IMR-90 (cell line): Measurements from ENCODE around the gene HEYL. TPM values are rescaled to one million over a fixed set of nuclear protein-coding genes. Genes with fewer than 3 reads are reported as not detected.
A peak's percentile ranks its signal among the peaks of the same experiment; 100 is the strongest.

Experiments
- ATAC-seq: fragments of 200-7000 bp; cut with Tn5 transposase; 2 replicates; pipeline ENCODE4 v1.9.1; 2020; ENCODE audit warnings: low read depth, mild to moderate bottlenecking, moderate library complexity
- BruUV-seq: library from RNA; stranded (reverse); fragments of 400-500 nt; replicated peaks from 2 replicates; lab custom pipeline; 2021; lab: Mats Ljungman, UMichigan
- CTCF ChIA-PET: fragments of 300-600 bp; formaldehyde crosslinking; extraction: SDS; loops from one replicate; lab custom pipeline; 2021; ENCODE audit warnings: antibody characterized with exemption; lab: Yijun Ruan, JAX
- POLR2A ChIA-PET: fragments of 300-600 bp; sonication (Branson Sonifier 250); formaldehyde crosslinking; loops from one replicate; lab custom pipeline; 2022; ENCODE audit warnings: antibody characterized with exemption; ENCODE audit not compliant: unreplicated experiment; lab: Charles Lee
- DNase-seq: peaks from one replicate; pipeline ENCODE4 v3.0.0; 2013
- H2AFZ ChIP-seq: replicated peaks from 2 replicates; pipeline ENCODE3; 2013; ENCODE audit warnings: low read length, mild to moderate bottlenecking; ENCODE audit not compliant: poor library complexity
- H2AK5ac ChIP-seq: 2 replicates; pipeline ENCODE4 v1.6.1; 2013; ENCODE audit warnings: low read depth, low read length, inconsistent platforms
- H2AK9ac ChIP-seq: replicated peaks from 2 replicates; pipeline ENCODE3; 2013; ENCODE audit warnings: mild to moderate bottlenecking, low read depth, low read length, moderate library complexity; ENCODE audit not compliant: poor library complexity
- H2BK120ac ChIP-seq: 2 replicates; pipeline ENCODE4 v1.6.1; 2013; ENCODE audit warnings: low read depth, low read length, inconsistent platforms
- H2BK15ac ChIP-seq: 3 replicates; pipeline ENCODE4 v1.6.1; 2013; ENCODE audit warnings: low read depth, low read length, inconsistent platforms
- H2BK20ac ChIP-seq: 2 replicates; pipeline ENCODE4 v1.6.1; 2013; ENCODE audit warnings: low read depth, mild to moderate bottlenecking, inconsistent platforms, low read length, moderate library complexity
- H2BK5ac ChIP-seq: 2 replicates; pipeline ENCODE4 v1.6.1; 2013; ENCODE audit warnings: mild to moderate bottlenecking, low read depth, low read length, inconsistent platforms; ENCODE audit not compliant: poor library complexity, severe bottlenecking
- H3K14ac ChIP-seq: replicated peaks from 2 replicates; pipeline ENCODE4 v1.6.1; 2013; ENCODE audit warnings: low read depth, low read length, inconsistent platforms
- H3K18ac ChIP-seq: 2 replicates; pipeline ENCODE4 v1.6.1; 2013; ENCODE audit warnings: low read depth, low read length, control low read depth
- H3K23ac ChIP-seq: 2 replicates; pipeline ENCODE4 v1.6.1; 2013; ENCODE audit warnings: low read depth, low read length, inconsistent platforms
- H3K27ac ChIP-seq: 2 replicates; pipeline ENCODE4 v1.5.1; 2013; ENCODE audit warnings: mild to moderate bottlenecking, control low read depth, low read length; ENCODE audit not compliant: insufficient read depth
- H3K27me3 ChIP-seq: 2 replicates; pipeline ENCODE4 v1.6.1; 2013; ENCODE audit warnings: low read length; ENCODE audit not compliant: control insufficient read depth, insufficient read depth
- H3K36me3 ChIP-seq: 2 replicates; pipeline ENCODE4 v1.6.1; 2013; ENCODE audit warnings: low read length, mixed read lengths; ENCODE audit not compliant: control insufficient read depth, insufficient read depth
- H3K4ac ChIP-seq: 2 replicates; pipeline ENCODE4 v1.6.1; 2013; ENCODE audit warnings: low read depth, low read length, inconsistent platforms
- H3K4me1 ChIP-seq: 2 replicates; pipeline ENCODE4 v1.6.1; 2013; ENCODE audit warnings: low read length, mixed read lengths; ENCODE audit not compliant: control insufficient read depth, insufficient read depth
- H3K4me2 ChIP-seq: 2 replicates; pipeline ENCODE4 v1.6.1; 2013; ENCODE audit warnings: low read depth, mild to moderate bottlenecking, control low read depth, low read length, moderate library complexity
- H3K4me3 ChIP-seq: 2 replicates; pipeline ENCODE4 v1.5.1; 2013; ENCODE audit warnings: low read depth, mild to moderate bottlenecking, control low read depth, low read length, moderate library complexity; ENCODE audit not compliant: insufficient read depth
- H3K56ac ChIP-seq: 2 replicates; pipeline ENCODE4 v1.6.1; 2013; ENCODE audit warnings: low read length, inconsistent platforms; ENCODE audit not compliant: insufficient read depth; ENCODE audit errors: extremely low read depth
- H3K79me1 ChIP-seq, 2 experiments: 2 replicates each; pipeline ENCODE4 v1.6.1; 2013; ENCODE audit warnings: low read length in 2 of 2, inconsistent platforms in 1 of 2, low read depth in 1 of 2
- H3K9ac ChIP-seq: 2 replicates; pipeline ENCODE4 v1.6.1; 2013; ENCODE audit warnings: low read depth, low read length, control low read depth
- H3K9me1 ChIP-seq: 2 replicates; pipeline ENCODE4 v1.6.1; 2013; ENCODE audit warnings: low read length, inconsistent platforms; ENCODE audit not compliant: insufficient read depth
- H3K9me3 ChIP-seq: 2 replicates; pipeline ENCODE4 v1.6.1; 2013; ENCODE audit warnings: low read length; ENCODE audit not compliant: control insufficient read depth, insufficient read depth
- H4K20me1 ChIP-seq: 2 replicates; pipeline ENCODE4 v1.6.1; 2013; ENCODE audit warnings: low read length, inconsistent platforms; ENCODE audit not compliant: insufficient read depth
- H4K5ac ChIP-seq: 2 replicates; pipeline ENCODE4 v1.6.1; 2013; ENCODE audit warnings: mild to moderate bottlenecking, low read depth, low read length, control low read depth
- H4K8ac ChIP-seq, 2 experiments: 2 replicates each; pipeline ENCODE4 v1.6.1; 2013; ENCODE audit warnings: low read depth in 2 of 2, low read length in 2 of 2, control low read depth in 1 of 2, inconsistent platforms in 1 of 2
- H4K91ac ChIP-seq: 2 replicates; pipeline ENCODE4 v1.6.1; 2013; ENCODE audit warnings: low read depth, low read length, inconsistent platforms; ENCODE audit not compliant: insufficient read depth
- BHLHE40 ChIP-seq: fragments of 150-350 bp; IDR thresholded peaks from 2 replicates; pipeline ENCODE4 v1.6.1; 2016; ENCODE audit warnings: mild to moderate bottlenecking, low read depth, low read length
- CEBPB ChIP-seq: IDR thresholded peaks from 2 replicates; pipeline ENCODE4 v1.6.1; 2012; ENCODE audit warnings: low read depth, low read length, improper control_type of control experiment
- CHD1 ChIP-seq: IDR thresholded peaks from 2 replicates; pipeline ENCODE4 v1.6.1; 2012; ENCODE audit warnings: low read depth, low read length, improper control_type of control experiment
- FOS ChIP-seq: fragments of 150-350 bp; IDR thresholded peaks from 2 replicates; pipeline ENCODE4 v1.6.1; 2016; ENCODE audit warnings: low read depth, low read length
- MAFK ChIP-seq: IDR thresholded peaks from 2 replicates; pipeline ENCODE4 v1.6.1; 2012; ENCODE audit warnings: low read depth, low read length, improper control_type of control experiment
- MAZ ChIP-seq: IDR thresholded peaks from 2 replicates; pipeline ENCODE4 v1.6.1; 2012; ENCODE audit warnings: low read depth, mild to moderate bottlenecking, low read length, improper control_type of control experiment, moderate library complexity, borderline replicate concordance
- MXI1 ChIP-seq: IDR thresholded peaks from 2 replicates; pipeline ENCODE4 v1.6.1; 2012; ENCODE audit warnings: low read depth, mild to moderate bottlenecking, low read length, moderate library complexity, borderline replicate concordance
- NFE2L2 ChIP-seq: fragments of 150-350 bp; IDR thresholded peaks from 2 replicates; pipeline ENCODE4 v1.6.1; 2016; ENCODE audit warnings: low read depth, mild to moderate bottlenecking, low read length
- POLR2A ChIP-seq: IDR thresholded peaks from 2 replicates; pipeline ENCODE4 v1.6.1; 2012; ENCODE audit warnings: mild to moderate bottlenecking, low read depth, low read length
- RAD21 ChIP-seq: IDR thresholded peaks from 2 replicates; pipeline ENCODE4 v1.6.1; 2012; ENCODE audit warnings: low read length, improper control_type of control experiment
- RCOR1 ChIP-seq: IDR thresholded peaks from 2 replicates; pipeline ENCODE4 v1.6.1; 2012; ENCODE audit warnings: mild to moderate bottlenecking, low read length, improper control_type of control experiment; ENCODE audit not compliant: insufficient replicate concordance
- RFX5 ChIP-seq: IDR thresholded peaks from 2 replicates; pipeline ENCODE4 v1.8.0; 2012; ENCODE audit warnings: low read depth, mild to moderate bottlenecking, low read length, moderate library complexity
- SMC3 ChIP-seq: fragments of 150-350 bp; IDR thresholded peaks from 2 replicates; pipeline ENCODE4 v1.6.1; 2016; ENCODE audit warnings: low read depth, mild to moderate bottlenecking, antibody characterized with exemption, low read length, moderate library complexity
- WGBS, 2 experiments: methylation state at CpG; one replicate each; pipeline versions ENCODE4 v1.1.5 to v1.1.7; 2013; ENCODE audit warnings: missing lambda C conversion rate in 2 of 2; ENCODE audit not compliant: insufficient read length in 1 of 2; ENCODE audit errors: extremely low coverage in 2 of 2; 5-methylcytosine and 5-hydroxymethylcytosine counted together
- dilution Hi-C: fragments of 300-500 bp; cut with HindIII; formaldehyde crosslinking; loops from one replicate; pipeline ENCODE4 v1.14.3; 2018; ENCODE audit warnings: low sequenced_read_pairs; ENCODE audit not compliant: unreplicated experiment
- in situ Hi-C: fragments of 300-500 bp; cut with MboI; formaldehyde crosslinking; loops from 3 replicates; pipeline ENCODE4 v1.14.3; 2019; ENCODE audit warnings: low sequenced_read_pairs, inconsistent platforms, mixed read lengths
- intact Hi-C: fragments of 100-400 bp; cut with micrococcal nuclease; formaldehyde crosslinking; loops from 2 replicates; pipeline ENCODE4 v1.10.0; 2022
- polyA plus RNA-seq, 3 experiments: library from polyadenylated mRNA; depleted of rRNA; stranded (reverse); fragments of >200 nt; gene quantifications; 2 replicates each; pipeline ENCODE4 v1.2.3, GENCODE V29; 2012; ENCODE audit warnings: low replicate concordance in 1 of 3
- total RNA-seq: library from RNA; depleted of rRNA; stranded (reverse); fragments of >200 nt; gene quantifications from 2 replicates; pipeline ENCODE4 v1.2.3, GENCODE V29; 2012
- TF ChIP-seq, protein P1 (sequence below): fragments of 150-350 bp; IDR thresholded peaks from 2 replicates; pipeline ENCODE4 v1.6.1; 2017; ENCODE audit warnings: mild to moderate bottlenecking, antibody characterized with exemption, low read length, low read depth
- TF ChIP-seq, protein P2 (sequence below): fragments of 150-350 bp; IDR thresholded peaks from 2 replicates; pipeline ENCODE4 v1.6.1; 2016; ENCODE audit warnings: low read depth, mild to moderate bottlenecking, low read length, moderate library complexity, borderline replicate concordance
- TF ChIP-seq, protein P3 (sequence below): conservative IDR thresholded peaks from 2 replicates; pipeline ENCODE4 v1.5.1; 2012; ENCODE audit warnings: mild to moderate bottlenecking, low read depth, low read length, improper control_type of control experiment

Gene HEYL
- total and polyA plus RNA-seq, 2 of the 4 experiments (the other 2 are of a cell fraction) = 0.02 TPM; not detected in 1

DNA sequence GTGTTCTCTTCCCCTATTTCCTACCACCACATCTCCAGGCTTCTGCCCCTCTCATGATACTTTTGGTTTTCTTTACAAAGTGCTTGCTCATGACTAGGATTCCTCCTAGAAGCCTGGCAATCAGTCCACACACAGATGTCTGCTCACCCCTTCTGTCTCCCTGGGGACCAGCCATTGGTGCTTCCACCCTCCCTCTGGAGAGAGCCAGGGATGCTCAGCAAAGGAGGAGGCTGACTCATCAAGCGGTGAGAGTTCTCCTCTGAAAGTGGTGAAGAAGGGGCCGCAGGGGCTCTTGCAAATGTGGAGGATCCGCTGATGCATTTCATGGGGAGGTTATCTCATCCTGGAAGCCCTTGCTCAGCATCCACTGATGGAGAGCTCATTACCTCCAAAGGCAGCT lies 18.0 kb upstream of the HEYL start:
- WGBS, 2 experiments = no CpG with 5 or more reads among the region's 3 CpGs
- H4K20me1 ChIP-seq = no peaks in the 10 kb centered on the region
- no TSS peak for BruUV-seq
- H3K56ac ChIP-seq = no peak overlapping the region
- no peaks in the 10 kb centered on the region for H3K9me3 ChIP-seq
- H2BK120ac ChIP-seq = no peak overlapping the region
- H2BK20ac ChIP-seq = no peak overlapping the region
- dilution Hi-C loops (no loop called here), intact Hi-C loops (loop anchor here (10.0 kb wide), 1 partner anchor 563 kb away; no protein-coding TSS in a partner anchor), in situ Hi-C loops (loop anchor here (5.0 kb wide), 1 partner anchor 50 kb away; no protein-coding TSS in a partner anchor)
- POLR2A ChIA-PET = no interaction called here
- H3K14ac ChIP-seq = no peak overlapping the region
- no peak overlapping the region for H2AK5ac ChIP-seq
- H3K27me3 ChIP-seq = peaks cover 62% of the 10 kb centered on the region
- H2AFZ ChIP-seq = no peak overlapping the region
- no peaks in the 10 kb centered on the region for H3K36me3 ChIP-seq
- DNase-seq (peak; percentile 35), ATAC-seq (no peak)
- H3K9ac ChIP-seq = no peak overlapping the region
- H2BK15ac ChIP-seq = no peak overlapping the region
- H4K91ac ChIP-seq = no peak overlapping the region
- CTCF ChIA-PET = interaction anchor here (0.5 to 2.9 kb wide), 9 partner anchors 8 to 84 kb away, joined by 3 to 22 read pairs (median 5); no protein-coding TSS in a partner anchor
- H2BK5ac ChIP-seq = no peak overlapping the region
- no peak overlapping the region for H3K4me2 ChIP-seq
- no peaks in the 10 kb centered on the region; the same call in 1 of the 2 replicates for H3K9me1 ChIP-seq
- no peak overlapping the region for H3K27ac ChIP-seq
- H3K23ac ChIP-seq = no peak overlapping the region
- TF ChIP-seq MAZ (no peak), MAFK (no peak), FOS (no peak), MXI1 (no peak), POLR2A (no peak), BHLHE40 (no peak), RFX5 (no peak), CEBPB (no peak), CHD1 (no peak), RCOR1 (no peak), RAD21 (no peak), NFE2L2 (no peak), SMC3 (no peak)
- TF ChIP-seq, protein P1, sequence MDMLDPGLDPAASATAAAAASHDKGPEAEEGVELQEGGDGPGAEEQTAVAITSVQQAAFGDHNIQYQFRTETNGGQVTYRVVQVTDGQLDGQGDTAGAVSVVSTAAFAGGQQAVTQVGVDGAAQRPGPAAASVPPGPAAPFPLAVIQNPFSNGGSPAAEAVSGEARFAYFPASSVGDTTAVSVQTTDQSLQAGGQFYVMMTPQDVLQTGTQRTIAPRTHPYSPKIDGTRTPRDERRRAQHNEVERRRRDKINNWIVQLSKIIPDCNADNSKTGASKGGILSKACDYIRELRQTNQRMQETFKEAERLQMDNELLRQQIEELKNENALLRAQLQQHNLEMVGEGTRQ = no peak
- TF ChIP-seq, protein P2, sequence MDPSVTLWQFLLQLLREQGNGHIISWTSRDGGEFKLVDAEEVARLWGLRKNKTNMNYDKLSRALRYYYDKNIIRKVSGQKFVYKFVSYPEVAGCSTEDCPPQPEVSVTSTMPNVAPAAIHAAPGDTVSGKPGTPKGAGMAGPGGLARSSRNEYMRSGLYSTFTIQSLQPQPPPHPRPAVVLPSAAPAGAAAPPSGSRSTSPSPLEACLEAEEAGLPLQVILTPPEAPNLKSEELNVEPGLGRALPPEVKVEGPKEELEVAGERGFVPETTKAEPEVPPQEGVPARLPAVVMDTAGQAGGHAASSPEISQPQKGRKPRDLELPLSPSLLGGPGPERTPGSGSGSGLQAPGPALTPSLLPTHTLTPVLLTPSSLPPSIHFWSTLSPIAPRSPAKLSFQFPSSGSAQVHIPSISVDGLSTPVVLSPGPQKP = no peak
- TF ChIP-seq, protein P3, sequence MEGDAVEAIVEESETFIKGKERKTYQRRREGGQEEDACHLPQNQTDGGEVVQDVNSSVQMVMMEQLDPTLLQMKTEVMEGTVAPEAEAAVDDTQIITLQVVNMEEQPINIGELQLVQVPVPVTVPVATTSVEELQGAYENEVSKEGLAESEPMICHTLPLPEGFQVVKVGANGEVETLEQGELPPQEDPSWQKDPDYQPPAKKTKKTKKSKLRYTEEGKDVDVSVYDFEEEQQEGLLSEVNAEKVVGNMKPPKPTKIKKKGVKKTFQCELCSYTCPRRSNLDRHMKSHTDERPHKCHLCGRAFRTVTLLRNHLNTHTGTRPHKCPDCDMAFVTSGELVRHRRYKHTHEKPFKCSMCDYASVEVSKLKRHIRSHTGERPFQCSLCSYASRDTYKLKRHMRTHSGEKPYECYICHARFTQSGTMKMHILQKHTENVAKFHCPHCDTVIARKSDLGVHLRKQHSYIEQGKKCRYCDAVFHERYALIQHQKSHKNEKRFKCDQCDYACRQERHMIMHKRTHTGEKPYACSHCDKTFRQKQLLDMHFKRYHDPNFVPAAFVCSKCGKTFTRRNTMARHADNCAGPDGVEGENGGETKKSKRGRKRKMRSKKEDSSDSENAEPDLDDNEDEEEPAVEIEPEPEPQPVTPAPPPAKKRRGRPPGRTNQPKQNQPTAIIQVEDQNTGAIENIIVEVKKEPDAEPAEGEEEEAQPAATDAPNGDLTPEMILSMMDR = no peak
- H2AK9ac ChIP-seq = no peak overlapping the region
- H3K18ac ChIP-seq = no peak overlapping the region
- no peak overlapping the region for H4K5ac ChIP-seq
- H3K79me1 ChIP-seq = no peaks in the 10 kb centered on the region
- peaks cover 1% of the 10 kb centered on the region; the same call in 1 of the 2 replicates for H3K4me1 ChIP-seq
- H3K4ac ChIP-seq = no peak overlapping the region
- H4K8ac ChIP-seq = no peak overlapping the region
- H3K4me3 ChIP-seq = no peak overlapping the region
